H9 (cell line): ENCODE measurements around the gene DIAPH2. TPM values are rescaled to one million over a fixed set of nuclear protein-coding genes. Genes with fewer than 3 reads are reported as not detected.

Experiments
- DNase-seq: peaks from one replicate; pipeline ENCODE4 v3.0.0-alpha.2; 2017
- H2AFZ ChIP-seq: one replicate; pipeline ENCODE4 v1.6.1; 2013; ENCODE audit warnings: mild to moderate bottlenecking, low read length, control low read depth, moderate library complexity
- H2AK5ac ChIP-seq: 2 replicates; pipeline ENCODE4 v1.6.1; 2013; ENCODE audit warnings: low read length, control low read depth, mixed read lengths; ENCODE audit not compliant: insufficient read length
- H2BK120ac ChIP-seq: one replicate; pipeline ENCODE4 v1.6.1; 2013; ENCODE audit warnings: low read depth, mild to moderate bottlenecking, low read length, control low read depth, inconsistent platforms; ENCODE audit not compliant: poor library complexity, severe bottlenecking
- H2BK12ac ChIP-seq: 2 replicates; pipeline ENCODE4 v1.6.1; 2013; ENCODE audit warnings: low read length, control low read depth, mixed read lengths, low read depth; ENCODE audit not compliant: insufficient read length
- H2BK15ac ChIP-seq: 2 replicates; pipeline ENCODE4 v1.6.1; 2013; ENCODE audit warnings: low read depth, low read length, control low read depth
- H2BK20ac ChIP-seq: one replicate; pipeline ENCODE4 v1.6.1; 2013; ENCODE audit warnings: low read depth, mild to moderate bottlenecking, low read length, control low read depth, inconsistent platforms; ENCODE audit not compliant: poor library complexity, severe bottlenecking
- H2BK5ac ChIP-seq: 2 replicates; pipeline ENCODE4 v1.6.1; 2013; ENCODE audit warnings: low read length, control low read depth, mixed read lengths; ENCODE audit not compliant: insufficient read length
- H3K14ac ChIP-seq: 2 replicates; pipeline ENCODE4 v1.6.1; 2013; ENCODE audit warnings: low read length, control low read depth; ENCODE audit not compliant: insufficient read depth
- H3K18ac ChIP-seq: 2 replicates; pipeline ENCODE4 v1.6.1; 2013; ENCODE audit warnings: low read depth, mild to moderate bottlenecking, mixed read lengths, low read length, control low read depth; ENCODE audit not compliant: insufficient read length
- H3K23ac ChIP-seq: 2 replicates; pipeline ENCODE4 v1.6.1; 2013; ENCODE audit warnings: low read length, control low read depth, mixed read lengths, low read depth; ENCODE audit not compliant: insufficient read length
- H3K23me2 ChIP-seq: 2 replicates; pipeline ENCODE4 v1.6.1; 2013; ENCODE audit warnings: low read depth, mild to moderate bottlenecking, mixed read lengths, low read length, control low read depth; ENCODE audit not compliant: insufficient read length, poor library complexity, severe bottlenecking
- H3K27ac ChIP-seq: 2 replicates; pipeline ENCODE4 v1.5.1; 2013; ENCODE audit warnings: low read length, control low read depth, mixed read lengths, low read depth; ENCODE audit not compliant: insufficient read length
- H3K27me3 ChIP-seq: 2 replicates; pipeline ENCODE4 v1.6.1; 2013; ENCODE audit warnings: low read length, control low read depth, inconsistent platforms; ENCODE audit not compliant: insufficient read depth
- H3K4ac ChIP-seq: 2 replicates; pipeline ENCODE4 v1.6.1; 2013; ENCODE audit warnings: low read depth, mild to moderate bottlenecking, control low read depth, inconsistent platforms, low read length, moderate library complexity
- H3K4me1 ChIP-seq: 2 replicates; pipeline ENCODE4 v1.6.1; 2013; ENCODE audit warnings: low read length, control low read depth, inconsistent platforms; ENCODE audit not compliant: insufficient read depth
- H3K4me2 ChIP-seq: 2 replicates; pipeline ENCODE4 v1.6.1; 2013; ENCODE audit warnings: low read length, control low read depth, mixed read lengths; ENCODE audit not compliant: insufficient read length, insufficient read depth
- H3K56ac ChIP-seq: 2 replicates; pipeline ENCODE4 v1.6.1; 2013; ENCODE audit warnings: low read depth, mild to moderate bottlenecking, mixed read lengths, low read length, control low read depth; ENCODE audit not compliant: insufficient read length
- H3K79me1 ChIP-seq: 2 replicates; pipeline ENCODE4 v1.6.1; 2013; ENCODE audit warnings: low read depth, mild to moderate bottlenecking, moderate library complexity, low read length, control low read depth, inconsistent platforms; ENCODE audit not compliant: insufficient read depth, poor library complexity, severe bottlenecking
- H3K79me2 ChIP-seq: 2 replicates; pipeline ENCODE4 v1.6.1; 2013; ENCODE audit warnings: low read length, control low read depth, inconsistent platforms; ENCODE audit not compliant: insufficient read depth
- H3K9ac ChIP-seq: 2 replicates; pipeline ENCODE4 v1.6.1; 2013; ENCODE audit warnings: low read length, control low read depth, mixed read lengths; ENCODE audit not compliant: insufficient read length; ENCODE audit errors: extremely low read depth
- H3K9me3 ChIP-seq: one replicate; pipeline ENCODE4 v1.6.1; 2013; ENCODE audit warnings: low read depth, low read length, inconsistent platforms; ENCODE audit not compliant: control insufficient read depth
- H3T11ph ChIP-seq: one replicate; pipeline ENCODE4 v1.6.1; 2013; ENCODE audit warnings: mild to moderate bottlenecking, low read length, control low read depth, inconsistent platforms
- H4K20me1 ChIP-seq: one replicate; pipeline ENCODE4 v1.6.1; 2013; ENCODE audit not compliant: control insufficient read depth, insufficient read length, insufficient read depth
- H4K5ac ChIP-seq: 2 replicates; pipeline ENCODE4 v1.6.1; 2013; ENCODE audit warnings: low read depth, mild to moderate bottlenecking, mixed read lengths, low read length, control low read depth; ENCODE audit not compliant: insufficient read length
- H4K8ac ChIP-seq: replicated peaks from 2 replicates; pipeline ENCODE4 v1.6.1; 2013; ENCODE audit warnings: low read length, control low read depth, mixed read lengths, low read depth; ENCODE audit not compliant: insufficient read length
- H4K91ac ChIP-seq: 2 replicates; pipeline ENCODE4 v1.6.1; 2013; ENCODE audit warnings: low read depth, mild to moderate bottlenecking, moderate library complexity, mixed read lengths, low read length, control low read depth; ENCODE audit not compliant: insufficient read length
- H3K27ac Mint-ChIP-seq, 3 experiments: 2 replicates in 2 of 3; 3 replicates in 1 of 3; pipeline ENCODE4 v1.8.0; 2020 to 2021; ENCODE audit warnings: mixed read lengths in 3 of 3, mild to moderate bottlenecking in 1 of 3, moderate library complexity in 1 of 3
- H3K27me3 Mint-ChIP-seq: 2 replicates; pipeline ENCODE4 v1.8.0; 2021; ENCODE audit warnings: low read depth, mild to moderate bottlenecking, moderate library complexity, mixed read lengths
- H3K36me3 Mint-ChIP-seq, 3 experiments: 2 replicates in 2 of 3; 3 replicates in 1 of 3; pipeline ENCODE4 v1.8.0; 2020 to 2021; ENCODE audit warnings: low read depth in 3 of 3, mixed read lengths in 3 of 3; ENCODE audit not compliant: insufficient read depth in 1 of 3
- H3K4me1 Mint-ChIP-seq, 2 experiments: 2 replicates each; pipeline ENCODE4 v1.8.0; 2020; ENCODE audit warnings: mixed read lengths in 2 of 2
- H3K4me3 Mint-ChIP-seq, 2 experiments: 2 replicates in 1 of 2; 3 replicates in 1 of 2; pipeline ENCODE4 v1.8.0; 2020 to 2021; ENCODE audit warnings: mild to moderate bottlenecking in 2 of 2, mixed read lengths in 2 of 2, moderate library complexity in 1 of 2
- H3K9me3 Mint-ChIP-seq, 2 experiments: 2 replicates in 1 of 2; 3 replicates in 1 of 2; pipeline ENCODE4 v1.8.0; 2020; ENCODE audit warnings: mild to moderate bottlenecking in 2 of 2, mixed read lengths in 2 of 2, moderate library complexity in 1 of 2
- WGBS: extraction: QIAGEN DNeasy Blood & Tissue Kit; methylation state at CpG from one replicate; pipeline ENCODE4 v1.1.7; 2013; ENCODE audit warnings: missing lambda C conversion rate, low lambda C conversion rate, mixed read lengths; ENCODE audit not compliant: insufficient read length; ENCODE audit errors: extremely low coverage; 5-methylcytosine and 5-hydroxymethylcytosine counted together
- total RNA-seq: library from RNA; stranded (reverse); gene quantifications from 2 replicates; pipeline ENCODE4 v1.2.1, GENCODE V29; 2021
- TF ChIP-seq, protein P1 (sequence below): fragments of 200-600 bp; sonication (generic); conservative IDR thresholded peaks from 3 replicates; pipeline ENCODE4 v1.8.0; 2021; ENCODE audit warnings: antibody characterized with exemption, mild to moderate bottlenecking

The DIAPH2 gene
- total RNA-seq, 1 experiment from 2014 or later, result 45.4 TPM

- no peak overlapping the region for H3K14ac ChIP-seq
- H3K27ac ChIP-seq, result no peak overlapping the region
- no peak overlapping the region for H2BK120ac ChIP-seq
- no peaks in the 10 kb centered on the region for H3K27me3 Mint-ChIP-seq
- DNase-seq, result no peak
- no peaks in the 10 kb centered on the region for H3K79me2 ChIP-seq
- H4K91ac ChIP-seq, result no peak overlapping the region
- no peak overlapping the region for H3K18ac ChIP-seq
- H3K4ac ChIP-seq, result no peak overlapping the region
- no peak overlapping the region for H4K5ac ChIP-seq
- H4K20me1 ChIP-seq, result no peaks in the 10 kb centered on the region
- no peaks in the 10 kb centered on the region for H3K23me2 ChIP-seq
- H2BK20ac ChIP-seq, result no peak overlapping the region
- H3K79me1 ChIP-seq, result no peaks in the 10 kb centered on the region
- WGBS, result no CpG with 5 or more reads among the region's 1 CpG
- H3K4me2 ChIP-seq, result no peak overlapping the region
- no peak overlapping the region for H3K4me3 Mint-ChIP-seq
- no peak overlapping the region for H2AFZ ChIP-seq
- no peaks in the 10 kb centered on the region; a peak in 1 of 7 replicates for H3K36me3 Mint-ChIP-seq
- no peaks in the 10 kb centered on the region for H3K9me3 ChIP-seq
- no peak overlapping the region for H3K9ac ChIP-seq
- H3K9me3 Mint-ChIP-seq, result no peaks in the 10 kb centered on the region
- no peak overlapping the region for H3T11ph ChIP-seq
- H3K27ac Mint-ChIP-seq, result no peak overlapping the region
- H3K23ac ChIP-seq, result no peak overlapping the region
- TF ChIP-seq, protein P1, sequence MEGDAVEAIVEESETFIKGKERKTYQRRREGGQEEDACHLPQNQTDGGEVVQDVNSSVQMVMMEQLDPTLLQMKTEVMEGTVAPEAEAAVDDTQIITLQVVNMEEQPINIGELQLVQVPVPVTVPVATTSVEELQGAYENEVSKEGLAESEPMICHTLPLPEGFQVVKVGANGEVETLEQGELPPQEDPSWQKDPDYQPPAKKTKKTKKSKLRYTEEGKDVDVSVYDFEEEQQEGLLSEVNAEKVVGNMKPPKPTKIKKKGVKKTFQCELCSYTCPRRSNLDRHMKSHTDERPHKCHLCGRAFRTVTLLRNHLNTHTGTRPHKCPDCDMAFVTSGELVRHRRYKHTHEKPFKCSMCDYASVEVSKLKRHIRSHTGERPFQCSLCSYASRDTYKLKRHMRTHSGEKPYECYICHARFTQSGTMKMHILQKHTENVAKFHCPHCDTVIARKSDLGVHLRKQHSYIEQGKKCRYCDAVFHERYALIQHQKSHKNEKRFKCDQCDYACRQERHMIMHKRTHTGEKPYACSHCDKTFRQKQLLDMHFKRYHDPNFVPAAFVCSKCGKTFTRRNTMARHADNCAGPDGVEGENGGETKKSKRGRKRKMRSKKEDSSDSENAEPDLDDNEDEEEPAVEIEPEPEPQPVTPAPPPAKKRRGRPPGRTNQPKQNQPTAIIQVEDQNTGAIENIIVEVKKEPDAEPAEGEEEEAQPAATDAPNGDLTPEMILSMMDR, result no peak
- H4K8ac ChIP-seq, result no peak overlapping the region
- H3K4me1 ChIP-seq, result no peaks in the 10 kb centered on the region
- no peak overlapping the region for H2AK5ac ChIP-seq
- no peak overlapping the region for H3K56ac ChIP-seq
- H2BK12ac ChIP-seq, result no peak overlapping the region
- H3K4me1 Mint-ChIP-seq, result peaks cover 8 to 10% of the 10 kb centered on the region in 2 experiments
- H2BK5ac ChIP-seq, result no peak overlapping the region
- no peak overlapping the region for H2BK15ac ChIP-seq
- H3K27me3 ChIP-seq, result no peaks in the 10 kb centered on the region
Observed at GRCh38 chrX:96771486-96771885, 86.8 kb downstream of the DIAPH2 start.
